ENCODE measurements around the gene EPHA5. TPM values are rescaled to one million over a fixed set of nuclear protein-coding genes. Genes with fewer than 3 reads are reported as not detected.
A peak's percentile ranks its signal among the peaks of the same experiment; 100 is the strongest.

Gene EPHA5
- not detected for total RNA-seq

DNA sequence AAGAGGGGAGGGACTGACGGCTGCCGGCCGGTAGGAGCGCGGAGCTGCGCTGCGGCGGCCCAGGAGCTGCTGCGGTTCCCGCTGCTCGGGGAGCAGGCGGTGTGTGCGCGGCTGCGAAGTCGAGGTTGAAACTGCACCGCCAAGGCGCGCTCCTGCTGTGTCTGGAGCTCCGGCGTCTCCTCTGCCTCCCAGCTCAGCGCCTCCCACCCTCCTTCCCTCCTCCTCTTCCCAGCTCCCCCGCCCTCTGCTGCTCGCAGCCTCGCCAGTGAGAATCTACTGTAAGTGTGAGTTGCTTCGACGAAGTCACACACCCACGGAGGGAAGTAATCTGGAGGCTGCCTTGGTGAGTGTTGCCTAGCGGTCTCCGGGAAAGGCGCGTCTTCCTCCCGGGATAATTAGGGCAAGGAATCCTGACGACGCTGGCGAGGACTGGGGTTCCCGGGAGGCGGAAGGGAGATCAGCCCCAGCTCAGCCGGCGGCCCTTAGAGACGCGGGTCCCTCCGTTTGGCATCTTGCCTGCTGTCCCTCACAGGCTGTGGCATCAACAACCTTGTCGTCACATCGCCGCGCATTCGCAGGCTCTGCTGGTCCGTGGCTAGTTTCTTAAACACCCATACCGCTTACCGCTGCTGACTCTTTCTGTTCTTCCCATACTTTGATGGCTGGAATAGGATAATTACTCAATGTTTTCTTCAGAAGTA is at the start of gene EPHA5:
EPHA5 (minus strand) TSS at position 159 of the 701 bp plus-strand sequence. CDS start 747 bp downstream, outside the sequence.
- DNase-seq (ENCODE audit: low spot score) (no peak), ATAC-seq (peak; percentile 79)

DNA sequence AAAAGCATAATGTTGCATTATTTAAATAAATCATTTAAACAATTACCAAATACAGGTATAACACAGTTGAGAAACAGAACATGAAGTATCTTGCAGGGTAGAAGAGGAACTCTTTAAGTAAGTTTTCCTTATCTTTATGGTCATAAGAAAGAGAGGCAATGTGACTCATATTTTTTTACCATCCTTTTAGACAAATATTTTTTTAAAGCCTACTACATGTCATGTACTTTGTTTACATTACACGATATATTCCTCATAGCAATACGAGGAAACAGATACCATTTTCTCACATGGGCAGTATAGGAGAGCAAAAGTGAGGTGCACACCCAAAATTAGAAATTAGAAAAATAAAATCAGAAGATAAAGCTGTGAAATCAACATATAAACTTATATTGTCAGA is 49.3 kb upstream of the EPHA5 start:
- no peak for DNase-seq (ENCODE audit: low spot score)
- no peak for ATAC-seq

DNA sequence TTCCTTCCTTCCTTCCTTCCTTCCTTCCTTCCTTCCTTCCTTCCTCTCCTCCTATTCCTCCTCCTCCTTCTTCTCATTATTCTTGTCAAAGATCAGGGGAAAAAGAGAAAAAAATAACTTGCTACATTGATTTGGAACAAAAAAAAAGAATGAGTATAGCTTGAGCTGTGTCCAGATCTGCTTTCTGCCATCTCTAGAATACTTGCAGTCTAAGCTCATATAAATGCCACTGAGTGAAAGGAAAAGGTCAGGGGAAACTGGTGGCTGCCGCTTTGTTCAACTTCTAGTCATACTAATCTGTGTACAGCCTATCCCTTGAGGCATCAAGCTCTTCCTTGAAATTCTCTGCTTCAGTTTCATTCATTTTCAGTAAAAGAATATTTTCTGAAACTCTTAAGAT is 28.3 kb upstream of the EPHA5 start:
- ATAC-seq (no peak), DNase-seq (ENCODE audit: low spot score) (no peak)

DNA sequence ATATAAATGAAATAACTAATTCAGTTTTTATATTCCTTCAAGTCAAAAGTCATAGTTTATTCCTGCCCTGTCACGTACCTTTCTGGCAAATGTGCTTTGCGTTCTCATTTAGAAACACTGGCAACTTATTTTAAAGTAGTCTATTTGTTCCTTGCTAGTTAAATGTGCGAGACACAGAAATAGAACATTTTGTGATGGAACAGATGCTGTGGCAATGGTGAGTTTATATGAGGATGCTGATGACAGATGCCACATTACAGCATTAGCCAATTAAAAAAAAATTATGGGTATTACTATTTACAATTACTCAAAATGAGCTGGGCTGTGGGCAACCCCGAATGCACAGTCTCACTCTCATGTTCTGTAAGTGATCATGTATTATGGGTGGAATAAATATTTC is 26.1 kb upstream of the EPHA5 start:
- DNase-seq (ENCODE audit: low spot score) (no peak), ATAC-seq (no peak)

DNA sequence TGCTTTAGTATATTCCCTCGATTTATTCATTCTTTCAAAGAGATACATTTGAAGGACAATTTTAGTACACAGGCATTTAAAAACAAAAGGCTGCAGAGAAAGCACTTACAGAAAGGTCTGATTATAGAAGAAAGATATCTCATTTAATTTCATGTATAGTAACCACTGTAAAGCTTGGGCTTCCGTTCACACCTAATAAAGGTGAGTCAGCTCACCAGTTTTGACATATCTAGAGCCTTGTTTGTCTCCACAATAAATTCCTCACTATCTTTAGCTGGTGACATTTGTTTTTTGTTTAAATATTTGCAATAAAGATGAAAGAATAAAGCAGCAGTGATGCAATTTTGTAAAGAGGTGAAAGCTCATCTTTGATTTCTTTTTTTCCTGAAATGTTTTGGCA is 1.1 kb upstream of the EPHA5 start:
- DNase-seq (ENCODE audit: low spot score) (no peak), ATAC-seq (no peak)

GRCh38 chr4:65670020-65670330 is 314 bp downstream of the EPHA5 start:
- no peak for ATAC-seq
- no peak for DNase-seq (ENCODE audit: low spot score)

DNA sequence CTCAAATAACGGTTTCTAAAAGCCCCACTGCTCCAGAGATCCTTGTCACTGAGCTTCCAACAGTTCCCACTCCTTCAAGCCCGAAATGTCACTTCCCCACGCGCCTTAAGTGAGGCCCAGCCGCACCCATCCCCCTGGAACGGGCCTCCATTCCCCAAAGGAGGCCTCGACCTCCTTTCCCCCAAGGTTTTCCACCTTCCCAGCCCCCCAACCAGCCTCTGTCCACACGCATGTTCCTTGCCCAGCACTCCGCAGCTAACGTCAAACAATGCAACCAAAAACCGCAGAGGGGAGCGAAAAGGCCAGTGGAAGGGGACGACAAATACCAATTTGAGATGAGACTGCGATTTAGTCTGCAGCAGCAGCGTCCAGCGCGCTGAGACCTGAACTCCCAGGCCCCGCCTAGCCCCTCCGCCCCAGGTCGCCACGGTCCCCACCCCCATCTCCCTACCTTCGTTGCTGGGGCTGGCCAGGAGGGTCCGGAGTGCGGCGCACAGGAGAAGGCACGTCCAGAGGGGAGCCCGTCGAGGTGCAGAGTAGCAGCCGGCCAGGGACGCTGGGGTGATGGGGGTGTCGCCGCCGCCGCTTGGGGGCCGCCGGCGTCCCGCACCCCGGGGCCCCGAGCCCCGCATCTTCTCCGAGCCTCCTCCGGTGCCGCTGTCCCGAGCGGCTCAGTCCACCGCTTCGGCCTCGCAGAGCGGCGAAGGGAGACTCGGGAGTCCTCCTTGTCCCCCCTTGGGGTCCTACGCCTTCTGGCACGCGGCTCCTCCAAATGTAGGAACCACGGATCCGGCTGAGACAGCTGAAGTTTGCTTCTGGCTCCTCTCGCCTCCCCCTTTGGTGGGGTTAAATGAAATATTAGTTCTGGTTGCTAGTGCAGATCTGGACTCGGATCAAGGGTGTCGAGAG is 924 bp downstream of the EPHA5 start:
- no peak for ATAC-seq
- no peak for DNase-seq (ENCODE audit: low spot score)

GRCh38 chr4:65668201-65669089 is 1.8 kb downstream of the EPHA5 start:
- ATAC-seq (peak; percentile 29), DNase-seq (ENCODE audit: low spot score) (no peak)

GRCh38 chr4:65667506-65668041 is 2.7 kb downstream of the EPHA5 start:
- ATAC-seq, result no peak
- no peak for DNase-seq (ENCODE audit: low spot score)

GRCh38 chr4:65665771-65666523 is 4.3 kb downstream of the EPHA5 start:
- DNase-seq (ENCODE audit: low spot score), result no peak
- ATAC-seq, result no peak

- no peak for DNase-seq (ENCODE audit: low spot score)
- ATAC-seq, result peak; percentile 19
Measured at GRCh38 chr4:65661471-65661870, 8.8 kb downstream of the EPHA5 start.

DNA sequence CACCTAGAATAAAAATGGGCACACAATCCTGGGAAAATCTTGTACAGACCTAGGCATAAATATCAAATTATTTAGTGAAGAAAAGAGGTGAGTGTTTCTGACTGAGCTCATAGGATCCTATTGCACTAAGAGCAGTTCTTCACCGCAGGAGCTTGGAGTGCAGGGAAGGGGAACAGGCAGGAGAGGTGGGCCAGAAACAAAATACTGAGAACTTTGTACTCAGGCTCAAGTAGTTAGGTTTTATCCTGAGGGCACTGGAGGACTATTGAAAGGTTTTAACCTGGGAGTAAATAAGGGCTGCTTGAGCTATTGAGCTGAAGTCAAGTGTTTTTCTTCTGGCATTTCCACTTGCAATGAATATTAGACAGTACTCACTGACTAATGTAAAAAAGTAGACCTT is 12.2 kb downstream of the EPHA5 start:
- ATAC-seq (no peak), DNase-seq (ENCODE audit: low spot score) (no peak)

GRCh38 chr4:65656008-65656407 is 14.3 kb downstream of the EPHA5 start:
- ATAC-seq, result no peak
- no peak for DNase-seq (ENCODE audit: low spot score)

DNA sequence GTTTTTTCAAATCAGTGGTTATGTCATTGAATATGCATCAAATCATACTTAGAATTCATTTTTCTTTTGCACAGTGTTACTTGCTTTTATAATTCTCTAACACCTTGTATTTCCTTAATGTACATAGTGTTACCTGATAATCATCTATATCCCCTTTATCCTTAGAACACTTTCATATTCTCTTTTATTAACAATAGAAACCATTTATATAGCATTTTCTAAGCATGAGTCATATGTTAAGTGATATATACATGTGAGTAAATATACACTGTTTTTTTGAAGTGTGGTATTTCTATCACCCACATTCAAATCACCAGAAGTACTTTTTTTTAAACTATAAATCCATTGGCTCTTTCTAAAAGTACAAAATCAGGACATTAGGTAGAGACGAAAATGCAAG is 15.3 kb downstream of the EPHA5 start:
- no peak for ATAC-seq
- DNase-seq (ENCODE audit: low spot score), result no peak

GRCh38 chr4:65653740-65654361 is 16.4 kb downstream of the EPHA5 start:
- no peak for DNase-seq (ENCODE audit: low spot score)

DNA sequence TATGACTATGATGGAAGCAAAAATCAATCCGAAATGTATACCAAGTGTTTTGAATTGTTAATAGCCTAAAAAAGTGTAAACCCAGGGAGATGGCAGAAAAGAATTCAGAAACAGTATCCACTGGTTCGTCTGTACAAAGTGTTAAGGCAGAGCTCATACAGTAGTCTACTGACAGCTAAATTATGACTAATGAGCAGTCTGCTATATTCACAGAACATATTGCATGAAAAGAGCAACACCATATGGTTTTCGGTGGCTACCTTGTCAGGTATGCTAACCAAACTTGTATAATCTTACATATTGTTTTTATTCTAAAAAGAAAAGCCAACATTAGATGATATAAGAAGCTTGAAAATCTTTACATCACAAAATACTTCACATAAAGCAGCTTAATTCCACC is 18.5 kb downstream of the EPHA5 start:
- no peak for DNase-seq (ENCODE audit: low spot score)
- ATAC-seq, result no peak

More at GRCh38 chr4:65653740-65654361, 16.4 kb downstream of the EPHA5 start:
- ATAC-seq, result no peak

DNA sequence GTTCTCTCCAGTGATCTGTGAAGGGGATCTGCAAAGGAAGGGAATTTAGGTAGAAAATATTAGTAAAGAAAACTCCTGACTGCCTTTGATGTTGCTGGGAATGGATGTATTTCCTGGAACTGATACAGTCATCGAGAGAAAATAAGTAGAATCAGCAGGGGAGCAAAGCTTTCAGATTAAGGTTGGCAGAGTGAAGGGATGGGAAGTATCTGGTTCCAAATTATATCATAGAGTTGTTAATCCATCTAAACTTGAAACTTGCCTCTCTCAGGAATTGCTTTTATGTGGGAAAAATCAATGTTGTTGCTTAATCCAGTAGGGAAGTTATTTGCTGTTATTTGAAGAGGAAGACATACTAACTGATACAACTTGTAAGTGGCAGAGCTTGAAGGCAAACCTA is 19.3 kb downstream of the EPHA5 start:
- DNase-seq (ENCODE audit: low spot score) (no peak), ATAC-seq (no peak)

- DNase-seq (ENCODE audit: low spot score) (no peak), ATAC-seq (no peak)
Measured at GRCh38 chr4:65646136-65646535, 24.2 kb downstream of the EPHA5 start.

DNA sequence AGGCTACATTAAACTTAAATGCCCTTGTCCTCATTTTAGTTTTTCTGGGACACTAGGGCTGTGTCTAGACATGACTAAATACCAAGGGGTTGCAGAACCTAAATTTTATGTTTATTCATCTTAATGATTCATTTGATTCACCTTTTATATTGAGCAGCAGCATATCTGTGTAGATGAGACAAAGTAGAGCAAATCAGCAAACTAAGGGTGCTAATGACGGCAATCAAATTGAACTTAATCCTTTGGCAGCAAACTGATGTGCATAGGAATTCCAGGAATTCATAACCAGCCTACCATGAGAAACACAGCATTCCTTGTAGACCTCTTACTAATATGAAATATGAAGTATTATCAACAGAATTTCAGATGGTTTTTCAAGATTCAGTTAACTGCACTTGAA is 25.1 kb downstream of the EPHA5 start:
- ATAC-seq (no peak), DNase-seq (ENCODE audit: low spot score) (no peak)

Data from left lobe of liver (tissue), 2 donors.